HG02852 (cell line): ENCODE measurements around the gene TNFRSF25.
"Not testable (repeated sequence)": the region's sequence is repeated elsewhere in the genome, so short reads cannot be mapped to it uniquely, and the experiment has no call there.

Experiments
- ATAC-seq: cut with Tn5 transposase; IDR thresholded peaks from one replicate; pipeline ENCODE4 v1.9.1; 2021; ENCODE audit warnings: mild to moderate bottlenecking, moderate library complexity; ENCODE audit not compliant: unreplicated experiment

TNFRSF25 gene

DNA sequence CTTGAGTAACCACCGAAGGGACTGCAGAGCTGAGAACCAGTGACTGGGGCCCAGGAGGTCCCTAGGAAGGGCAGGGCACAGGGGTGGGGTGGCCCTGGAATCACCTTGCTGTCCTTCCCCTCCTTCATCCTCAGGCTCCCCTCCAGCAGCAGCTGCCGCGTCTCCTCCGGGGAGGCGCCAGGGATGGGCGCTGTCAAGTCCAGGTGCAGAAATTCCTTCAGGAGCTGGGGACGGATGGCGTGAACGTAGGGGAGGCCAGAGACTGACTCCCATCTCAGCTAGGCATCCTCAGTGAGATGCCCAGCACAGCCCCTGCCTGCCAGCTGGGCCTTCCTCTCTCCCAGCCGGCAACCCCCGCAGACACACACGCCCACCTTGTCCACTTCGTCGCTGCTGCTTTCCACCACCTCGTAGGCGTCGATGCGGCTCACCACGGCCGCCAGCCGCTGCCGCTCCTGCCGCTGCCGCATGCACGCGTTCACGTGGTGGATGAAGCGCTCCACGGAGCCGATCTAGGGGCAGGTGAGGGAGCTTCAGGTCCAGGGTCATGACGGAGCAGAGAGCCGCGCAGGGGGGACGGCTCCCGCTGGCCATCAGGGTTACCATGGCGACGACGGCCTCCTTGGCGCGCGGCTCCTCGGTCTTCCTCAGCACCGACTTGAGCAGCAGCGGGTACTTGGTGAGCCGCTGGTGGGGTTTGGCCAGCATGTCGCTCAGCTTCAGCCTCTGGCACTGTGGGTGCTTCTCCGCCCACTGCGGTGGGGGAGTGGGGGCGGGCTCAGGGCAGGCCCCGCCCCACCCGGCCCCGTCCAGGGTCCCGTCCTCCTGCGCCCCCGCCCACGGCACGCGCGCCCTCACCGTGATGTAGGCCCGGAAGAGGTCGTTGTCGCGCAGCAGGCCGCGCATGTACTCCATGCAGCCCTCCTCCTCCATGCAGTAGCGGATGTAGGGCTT, 4.4 kb upstream of the TNFRSF25 start:
- ATAC-seq: no peak

DNA sequence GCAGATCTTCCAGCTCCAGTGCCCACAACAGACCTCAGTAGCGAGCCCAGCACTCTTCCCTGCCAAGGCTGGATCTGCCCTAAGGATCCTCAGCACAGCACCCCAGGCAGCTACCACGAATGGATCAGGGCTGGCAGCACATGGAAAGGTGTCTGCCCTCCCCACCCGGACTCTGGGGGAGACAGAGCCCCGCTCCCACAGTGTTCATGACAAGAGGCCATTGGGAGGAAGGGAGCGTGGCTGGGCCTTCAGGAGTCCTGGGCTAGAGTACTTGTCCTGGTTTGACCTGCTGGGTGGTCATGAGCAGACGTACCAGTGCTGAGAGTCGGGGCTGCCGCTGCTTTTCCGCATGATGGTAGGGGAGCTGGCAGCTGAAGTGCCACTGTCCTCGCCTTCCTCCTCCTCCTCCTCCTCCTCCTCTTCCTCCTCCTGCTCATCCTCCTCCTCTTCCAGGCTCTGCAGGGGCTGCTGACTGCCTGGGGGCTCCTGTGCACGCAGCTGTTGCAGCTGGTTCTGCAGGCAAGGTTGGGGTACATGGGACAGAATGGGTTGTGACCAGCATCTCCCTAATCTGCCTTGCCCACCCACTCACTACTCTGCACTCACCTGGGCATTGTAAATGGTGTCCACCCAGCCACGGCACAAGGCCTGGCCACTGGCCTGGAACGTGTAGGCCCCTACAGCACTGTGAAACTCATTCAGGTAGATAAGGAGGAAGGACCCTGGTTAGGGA, 2.9 kb upstream of the TNFRSF25 start:
- ATAC-seq: no peak

DNA sequence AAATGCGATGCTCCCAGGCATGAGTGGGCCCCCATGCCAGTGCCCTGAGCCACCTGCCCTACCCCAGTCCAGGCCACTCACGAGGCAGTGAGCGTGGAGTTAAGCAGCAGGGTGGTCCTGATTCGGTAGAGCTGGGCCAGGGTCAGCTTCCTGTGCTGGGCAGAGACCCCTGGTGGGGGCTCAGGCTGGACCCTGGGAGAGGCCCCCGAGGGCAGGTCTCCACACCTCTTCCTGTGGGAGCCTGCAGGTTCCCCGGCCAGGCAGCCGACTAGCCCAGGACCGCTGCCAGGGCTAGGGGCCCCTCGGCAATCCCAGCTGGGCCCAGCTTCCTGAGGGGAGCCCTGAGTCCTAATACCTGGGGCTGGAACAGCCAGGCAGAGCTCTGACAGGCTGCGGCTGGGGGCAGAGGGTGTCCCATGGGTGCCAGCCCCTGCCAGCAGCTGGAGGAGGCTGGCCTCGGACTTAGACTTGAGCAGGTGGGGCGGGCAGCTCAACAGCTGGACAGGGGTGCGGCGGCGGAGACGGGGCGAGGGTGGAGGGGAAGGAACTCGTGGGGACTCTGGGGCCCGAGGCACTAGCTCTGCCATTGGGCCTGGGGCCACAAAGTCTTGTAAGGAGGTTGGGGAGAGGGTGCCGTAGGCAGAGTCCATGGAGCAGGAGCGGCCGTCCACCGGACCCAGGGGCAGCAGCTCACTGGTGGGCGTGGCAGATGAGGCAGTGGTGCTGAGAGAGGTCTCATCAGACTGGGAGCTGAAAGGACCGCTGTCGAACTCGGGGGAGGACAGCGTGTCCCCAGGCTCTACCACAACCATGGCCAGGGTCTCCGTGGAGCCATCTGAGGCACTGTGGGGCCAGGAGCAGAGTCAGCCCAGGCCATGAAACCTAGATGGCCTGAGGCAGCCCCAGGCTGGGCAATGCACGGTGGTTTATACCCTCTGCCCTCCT, 2.0 kb upstream of the TNFRSF25 start:
- no peak for ATAC-seq

DNA sequence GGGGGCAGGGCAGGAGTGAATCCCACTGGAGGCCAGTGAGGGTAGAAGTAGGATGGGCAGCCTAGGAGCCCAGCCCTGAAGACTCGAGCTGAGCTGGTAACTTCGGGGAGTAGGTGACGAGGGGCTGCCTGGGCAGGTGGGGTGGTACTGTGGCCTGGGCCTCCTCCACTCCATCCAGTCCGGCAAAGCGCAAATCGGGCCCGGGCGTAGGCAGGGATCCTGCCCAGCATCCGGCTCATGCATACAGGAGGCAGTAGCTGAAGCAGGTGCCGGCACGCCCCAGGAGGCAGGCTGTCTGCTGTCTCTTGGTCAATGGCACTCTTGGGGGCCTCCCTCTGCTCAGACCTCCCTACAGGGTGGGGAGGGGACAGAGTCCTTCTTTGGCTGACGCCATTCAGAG, 1.3 kb upstream of the TNFRSF25 start:
- no peak for ATAC-seq

DNA sequence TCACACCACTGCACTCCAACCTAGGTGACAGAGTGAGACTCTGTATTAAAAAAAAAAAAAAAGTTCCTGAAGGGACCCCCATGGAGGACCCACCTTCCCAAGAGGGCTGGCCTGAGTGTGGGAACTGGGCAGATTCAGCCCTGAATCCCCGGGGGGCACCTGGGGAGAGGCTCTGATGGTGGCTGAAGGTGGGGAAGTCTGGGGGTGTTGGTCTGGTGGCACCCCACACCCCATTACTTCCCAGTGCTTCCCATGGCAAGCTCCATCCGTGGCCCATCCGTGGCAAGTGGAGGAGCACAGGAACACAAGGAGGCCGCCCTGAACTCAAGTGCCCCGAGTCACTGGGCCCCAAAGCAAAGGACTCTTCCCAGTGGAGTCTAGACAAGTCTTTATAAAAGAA, 778 bp upstream of the TNFRSF25 start:
- no peak for ATAC-seq

DNA sequence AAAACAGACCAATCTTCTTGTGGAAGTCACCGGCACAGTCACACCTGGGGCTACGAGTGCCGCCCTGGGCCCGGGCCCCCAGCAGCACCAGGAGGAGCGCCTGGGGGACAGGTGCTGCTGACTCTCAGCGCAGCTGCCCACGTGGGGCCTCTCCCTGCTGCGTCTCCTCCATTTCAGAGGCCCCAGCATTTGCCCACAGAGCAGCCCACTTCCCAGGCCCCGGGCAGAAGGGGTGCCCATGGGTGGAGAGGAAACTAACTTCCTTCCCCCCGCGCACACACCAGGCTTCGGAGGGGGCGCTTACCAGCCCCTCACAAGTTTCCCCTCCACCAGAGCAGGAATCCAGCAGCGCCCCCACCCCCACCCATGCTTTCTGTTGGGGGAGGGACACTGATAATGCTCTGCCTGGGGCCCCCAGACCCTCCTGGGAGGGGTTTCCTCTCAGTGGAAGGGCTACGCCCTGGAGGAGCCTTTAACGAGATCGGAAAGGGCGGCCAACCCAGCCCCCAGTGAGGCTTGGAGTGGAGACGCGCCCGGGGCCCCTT, 440 bp downstream of the TNFRSF25 start:
- ATAC-seq: no peak

DNA sequence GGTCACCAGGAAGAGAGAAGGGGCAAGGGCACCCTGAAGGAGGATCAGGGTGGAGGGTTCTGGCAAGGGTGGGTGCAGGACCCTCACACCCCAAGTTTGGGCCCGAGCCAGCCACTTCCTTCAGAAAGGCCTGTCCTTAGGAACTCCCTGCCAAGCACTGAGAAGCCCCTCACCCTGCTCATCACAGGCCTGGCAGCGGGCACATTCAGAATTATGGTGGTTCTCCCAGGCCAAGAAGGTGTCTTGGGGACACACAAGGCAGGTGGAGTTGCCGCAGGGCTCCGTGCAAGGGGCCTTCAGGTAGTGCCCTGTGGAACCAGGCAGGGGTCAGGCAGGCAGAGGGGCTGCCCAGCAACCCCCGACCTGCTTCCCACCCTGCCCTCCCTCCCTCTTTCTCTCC, 1.1 kb downstream of the TNFRSF25 start:
- no peak for ATAC-seq

DNA sequence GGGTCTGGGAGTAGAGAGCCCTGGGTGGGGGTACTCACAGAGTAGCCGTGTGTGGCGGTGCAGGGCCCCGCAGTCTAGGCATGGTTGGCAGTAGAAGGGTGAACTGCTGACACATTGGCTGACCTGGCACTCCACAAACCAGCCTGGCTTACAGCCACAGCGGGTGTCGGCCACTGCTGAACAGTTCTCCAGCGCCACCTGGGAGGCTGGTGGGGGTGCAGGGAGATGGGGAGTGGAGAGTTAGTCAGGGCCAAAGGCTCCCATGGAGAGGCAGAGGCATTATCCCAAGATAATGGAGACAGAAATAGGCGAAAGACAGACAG, 1.5 kb downstream of the TNFRSF25 start:
- no peak for ATAC-seq

DNA sequence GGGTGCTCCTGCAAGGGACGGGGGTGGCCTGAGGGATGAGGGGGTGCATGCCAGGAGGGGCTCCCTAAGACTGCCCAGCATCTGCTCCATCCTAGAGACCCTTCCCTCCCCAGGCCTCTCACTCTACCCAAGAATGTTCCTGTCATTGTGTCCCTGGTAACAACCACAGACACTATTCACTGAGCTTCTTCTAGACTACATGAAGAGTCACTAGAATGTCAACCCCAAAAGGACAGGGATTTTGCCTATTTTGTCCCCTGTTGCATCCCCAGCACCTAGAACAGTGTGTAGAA, 2.9 kb downstream of the TNFRSF25 start:
- ATAC-seq: no peak

DNA sequence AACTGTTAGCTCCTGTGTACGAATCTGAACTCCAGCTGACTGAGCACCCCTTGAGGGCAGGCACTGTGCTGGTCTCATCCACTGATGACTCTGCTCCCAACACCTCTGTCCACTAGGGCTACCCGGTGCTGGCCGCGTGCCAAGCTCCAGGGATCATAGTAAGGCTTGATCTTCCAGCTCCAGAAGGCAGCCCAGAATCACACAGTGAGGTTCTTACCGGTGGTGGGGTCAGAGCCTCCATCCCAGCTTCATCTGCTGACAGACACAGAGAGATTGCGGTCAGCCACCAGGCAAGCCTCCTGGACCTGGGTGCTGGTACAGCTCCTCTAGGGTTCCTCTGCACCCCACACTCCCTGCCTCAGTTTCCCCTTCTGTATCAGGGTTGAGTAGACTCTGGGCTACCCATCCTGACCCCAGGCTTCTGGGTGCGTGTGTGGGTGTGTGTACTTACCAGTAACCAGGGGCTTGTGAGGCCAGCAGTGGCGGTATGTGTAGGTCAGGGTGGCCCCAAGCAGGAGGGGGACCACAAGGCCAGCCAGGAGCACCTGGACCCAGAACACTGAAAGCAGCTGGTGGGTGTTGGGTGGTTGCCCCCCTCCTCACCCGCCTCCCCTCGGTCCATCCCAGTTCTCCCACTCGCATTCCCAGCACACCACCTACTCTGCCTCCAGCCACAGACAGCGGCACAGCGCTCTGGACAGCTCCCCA, 3.4 kb downstream of the TNFRSF25 start:
- no peak for ATAC-seq

DNA sequence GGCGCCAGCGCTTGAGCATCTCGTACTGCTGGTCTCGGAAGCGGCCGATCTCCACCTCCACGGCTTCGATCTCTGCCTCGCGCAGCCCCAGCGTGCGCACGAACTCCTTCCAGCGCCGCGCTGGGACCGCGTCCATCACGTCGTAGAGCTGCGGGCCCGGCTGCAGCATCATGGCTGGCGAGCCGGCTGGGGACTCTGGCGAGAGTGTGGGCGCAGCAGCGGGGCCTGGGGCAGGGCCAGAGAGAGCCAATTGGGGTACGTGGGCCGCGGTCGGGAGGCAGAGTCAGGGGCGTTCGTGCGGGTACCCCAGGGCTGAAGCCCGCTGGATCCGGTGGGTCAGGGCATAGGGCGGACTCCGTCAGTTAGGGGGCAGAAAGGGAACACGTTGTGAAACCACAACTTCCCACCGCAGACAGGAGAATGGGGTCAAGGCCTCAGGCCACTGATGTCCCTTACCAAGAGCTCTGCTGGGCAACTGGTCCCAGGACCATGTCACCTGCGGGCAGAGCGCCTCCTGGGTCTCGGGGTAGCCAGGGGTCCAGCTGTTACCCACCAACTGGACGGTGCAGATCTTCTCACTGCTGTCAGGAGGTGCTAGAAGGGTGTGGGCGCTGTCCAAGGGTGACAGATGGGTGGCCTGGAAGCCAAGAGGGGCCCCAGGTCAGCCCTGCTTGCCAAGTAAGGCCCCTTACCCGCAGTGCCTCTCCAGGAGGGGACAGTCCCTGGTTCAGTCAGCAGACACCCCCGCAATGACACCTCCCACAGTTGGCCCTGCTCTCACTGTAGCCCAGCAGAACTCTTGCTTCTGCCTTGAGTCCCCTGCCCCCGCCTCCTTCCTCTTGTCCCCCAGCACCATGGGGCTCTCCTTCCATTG, 4.2 kb downstream of the TNFRSF25 start:
- ATAC-seq: no peak

DNA sequence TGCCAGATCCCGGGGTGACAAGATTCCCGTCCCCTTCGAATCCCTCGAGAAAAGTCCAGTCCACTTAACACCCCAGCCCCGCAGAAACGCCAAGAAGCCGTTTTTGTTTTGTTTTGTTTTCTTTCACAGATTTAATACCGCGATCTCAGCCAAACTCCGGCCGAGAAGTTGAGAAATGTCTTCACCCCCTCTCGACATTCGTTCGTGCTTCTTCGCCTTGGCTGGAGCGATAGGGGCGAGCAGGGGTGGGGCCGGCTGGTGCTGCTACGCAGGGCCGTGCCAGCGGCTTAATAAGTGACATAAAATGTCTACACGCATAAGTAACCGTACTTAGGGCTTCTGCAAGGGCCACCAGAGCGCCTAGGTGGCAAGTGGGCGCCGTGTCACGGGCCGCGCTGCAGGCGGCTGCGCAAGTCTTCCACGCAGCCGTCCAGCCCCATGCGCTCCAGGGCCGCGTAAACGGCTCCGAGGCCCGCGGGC, 4.9 kb downstream of the TNFRSF25 start:
- ATAC-seq: no peak

DNA sequence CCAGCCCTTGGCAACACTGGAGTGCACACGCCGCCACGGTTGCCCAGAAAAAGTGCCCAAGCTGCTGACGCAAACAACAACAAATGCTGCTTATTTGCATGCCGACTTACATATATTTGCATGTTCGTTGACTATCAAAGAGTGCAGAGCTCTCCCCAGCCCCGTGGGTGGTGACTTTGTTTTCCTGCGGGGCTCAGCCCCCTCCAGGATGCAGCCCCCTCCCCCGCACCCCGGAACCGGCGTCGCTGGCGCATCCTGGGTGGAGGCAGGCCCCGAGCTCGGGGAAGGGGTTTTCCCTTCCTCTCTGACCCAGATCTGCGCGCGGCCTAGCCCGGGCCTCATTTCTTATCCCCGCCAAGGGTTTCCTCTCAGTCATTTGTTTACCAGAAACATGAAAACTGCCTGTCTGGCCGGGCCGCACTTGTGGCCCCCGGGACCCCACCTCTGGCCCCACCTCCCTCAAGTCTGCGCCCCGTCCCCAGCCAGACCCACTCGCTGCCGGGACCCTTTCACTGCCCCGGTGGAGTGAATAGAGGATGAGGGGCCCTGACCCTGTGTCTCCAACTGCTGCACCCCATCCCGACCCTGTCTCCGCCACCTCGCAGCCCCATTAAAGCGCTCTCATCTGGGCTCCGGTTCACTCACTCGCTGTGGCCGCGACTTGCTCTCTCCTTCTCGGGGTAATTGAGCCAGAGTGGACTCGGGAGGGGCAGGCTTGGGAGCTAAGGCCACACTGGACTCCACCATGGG, 5.5 kb downstream of the TNFRSF25 start:
- ATAC-seq: no peak

DNA sequence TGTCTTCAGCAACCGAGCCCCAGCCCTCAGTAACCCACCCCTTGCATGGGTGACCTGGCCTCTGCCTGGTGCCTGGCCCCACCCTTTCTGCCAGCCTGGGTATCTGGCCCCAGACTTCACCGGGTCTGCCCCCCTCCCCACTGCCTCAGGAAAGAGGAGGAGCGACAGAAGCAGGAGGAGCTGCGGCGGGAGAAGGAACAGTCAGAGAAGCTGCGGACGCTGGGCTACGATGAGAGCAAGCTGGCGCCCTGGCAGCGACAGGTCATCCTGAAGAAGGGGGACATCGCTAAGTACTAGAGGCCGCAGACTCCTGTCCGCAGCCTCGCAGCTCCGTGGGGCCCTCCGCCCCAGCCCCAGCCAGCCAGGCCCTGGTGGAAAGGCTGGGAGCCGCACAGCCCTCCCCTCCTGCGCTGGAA, 6.1 kb downstream of the TNFRSF25 start:
- ATAC-seq: no peak

DNA sequence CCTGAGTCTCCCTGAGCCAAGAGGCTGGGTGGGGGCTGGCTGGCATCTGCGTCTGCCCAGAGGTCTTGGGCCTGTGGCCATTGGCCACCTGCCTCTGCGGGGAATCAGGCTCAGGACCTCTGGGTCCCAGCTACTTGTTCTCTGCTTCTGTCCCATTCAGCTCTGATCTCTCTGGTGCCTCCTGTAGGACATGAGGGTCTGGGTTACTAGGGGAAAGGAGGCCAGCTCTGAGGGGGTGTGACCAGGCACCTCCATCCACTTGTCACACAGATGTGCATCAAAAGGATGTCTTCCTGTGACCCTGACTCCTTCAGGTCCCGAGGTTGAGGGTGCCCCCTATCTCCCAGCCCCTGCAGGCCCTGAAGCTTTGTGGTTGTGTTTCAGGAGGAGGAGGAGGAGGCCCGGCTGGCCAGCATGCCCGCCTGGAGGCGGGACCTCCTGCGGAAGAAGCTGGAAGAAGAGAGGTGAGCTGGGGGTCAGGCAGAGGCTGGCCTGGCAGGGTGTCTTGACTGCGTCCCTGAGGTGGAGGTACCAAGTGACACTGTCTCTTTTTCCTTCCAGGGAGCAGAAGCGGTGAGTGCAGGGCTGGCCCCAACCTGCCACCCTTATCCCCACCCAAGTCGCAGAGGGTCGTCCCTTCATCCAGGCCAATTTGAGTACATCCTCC, 9.0 kb downstream of the TNFRSF25 start:
- no peak for ATAC-seq

DNA sequence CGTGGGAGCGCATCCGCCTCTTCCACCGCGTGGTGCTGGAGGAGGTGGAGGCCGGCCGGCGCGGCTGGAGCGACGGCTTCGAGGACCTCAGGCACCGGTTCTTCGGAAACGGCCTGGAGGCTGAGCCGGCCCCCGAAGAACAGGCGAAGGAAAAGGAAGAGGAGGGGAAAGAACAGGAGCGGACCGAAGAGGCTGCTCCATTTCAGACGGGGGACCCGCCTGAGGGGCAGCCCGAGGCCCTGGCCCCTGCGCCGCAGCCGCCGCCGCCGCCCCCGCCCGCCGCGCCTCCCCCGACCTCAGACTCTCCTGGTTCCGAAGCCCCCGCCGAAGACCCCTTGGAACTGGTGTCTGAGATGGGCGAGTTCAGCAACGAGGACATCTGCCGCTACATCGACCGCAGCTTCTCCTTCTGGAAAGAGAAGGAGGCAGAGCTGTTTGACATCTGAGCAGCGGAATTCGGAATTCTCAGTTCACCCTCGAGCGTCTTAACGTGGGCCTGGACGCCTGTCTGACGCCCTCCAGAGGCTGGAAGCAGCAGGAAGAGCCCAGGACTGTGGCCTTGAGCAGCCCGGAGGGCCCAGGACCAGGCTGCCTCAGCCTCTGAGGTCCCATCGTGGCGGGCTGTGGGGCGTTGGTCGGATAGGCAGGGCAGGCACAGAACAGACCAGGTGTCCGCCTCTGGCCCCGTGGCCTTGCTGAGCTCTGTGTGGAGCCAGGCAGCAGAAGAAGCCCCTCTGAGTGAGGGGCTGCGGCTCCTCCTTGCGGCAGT, 10.0 kb downstream of the TNFRSF25 start:
- not testable (repeated sequence) for ATAC-seq
